Measurements from ENCODE around the gene VSTM4. TPM values are rescaled to one million over a fixed set of nuclear protein-coding genes. Genes with fewer than 3 reads are reported as not detected.

VSTM4 gene
- total and polyA plus RNA-seq, 2 of the 4 experiments (the other 2 are of a cell fraction) = 2.4 to 2.9 TPM

- BruUV-seq (replicated peaks) = no TSS peak
- Histone ChIP-seq H3K4me2 (ENCODE audit: low read depth, low read length) (no peak overlapping the region), H4K8ac (ENCODE audit: low read depth in 2 of 2, low read length in 2 of 2) (no peak overlapping the region), H2AK9ac (replicated peaks; ENCODE audit: low read depth, low read length, poor library complexity) (no peak overlapping the region), H2AK5ac (ENCODE audit: low read depth, low read length) (no peak overlapping the region), H3K79me1 (ENCODE audit: low read depth in 1 of 2, low read length in 2 of 2) (no peaks in the 10 kb centered on the region), H3K4me3 (ENCODE audit: insufficient read depth, low read depth, low read length) (no peak overlapping the region), H3K4me1 (ENCODE audit: control insufficient read depth, insufficient read depth, low read length) (peaks cover 6% of the 10 kb centered on the region; the same call in 1 of the 2 replicates), H3K36me3 (ENCODE audit: control insufficient read depth, insufficient read depth, low read length) (peaks cover 7% of the 10 kb centered on the region; the same call in 1 of the 2 replicates), H3K23ac (ENCODE audit: low read depth, low read length) (no peak overlapping the region), H2BK120ac (ENCODE audit: low read depth, low read length) (no peak overlapping the region), H2BK5ac (ENCODE audit: low read depth, low read length, poor library complexity, severe bottlenecking) (no peak overlapping the region), H2BK15ac (ENCODE audit: low read depth, low read length) (no peak overlapping the region), H3K9ac (ENCODE audit: low read depth, low read length) (no peak overlapping the region), H3K27me3 (ENCODE audit: control insufficient read depth, insufficient read depth, low read length) (no peaks in the 10 kb centered on the region), H4K91ac (ENCODE audit: insufficient read depth, low read depth, low read length) (no peak overlapping the region), H3K9me3 (ENCODE audit: control insufficient read depth, insufficient read depth, low read length) (no peaks in the 10 kb centered on the region; the same call in 1 of the 2 replicates), H4K20me1 (ENCODE audit: insufficient read depth, low read length) (no peaks in the 10 kb centered on the region; the same call in 1 of the 2 replicates), H3K27ac (ENCODE audit: insufficient read depth, low read length) (no peak overlapping the region), H3K18ac (ENCODE audit: low read depth, low read length) (no peak overlapping the region), H3K56ac (ENCODE audit: extremely low read depth, insufficient read depth, low read length) (no peak overlapping the region), H4K5ac (ENCODE audit: low read depth, low read length) (no peak overlapping the region), H2AFZ (replicated peaks; ENCODE audit: low read length, poor library complexity) (no peak overlapping the region), H2BK20ac (ENCODE audit: low read depth, low read length) (no peak overlapping the region), H3K4ac (ENCODE audit: low read depth, low read length) (no peak overlapping the region; the same call in 1 of the 2 replicates), H3K14ac (replicated peaks; ENCODE audit: low read depth, low read length) (no peak overlapping the region), H3K9me1 (ENCODE audit: insufficient read depth, low read length) (peaks cover 7% of the 10 kb centered on the region; the same call in 1 of the 2 replicates)
- dilution Hi-C loops (cut with HindIII; ENCODE audit: low sequenced_read_pairs, unreplicated experiment) = no loop called here
- intact Hi-C loops (cut with micrococcal nuclease) = no loop called here
- CTCF ChIA-PET = no interaction called here
- in situ Hi-C loops (cut with MboI; ENCODE audit: low sequenced_read_pairs) = no loop called here
- ATAC-seq (ENCODE audit: low read depth) (no peak), DNase-seq (no peak)
- no peak for TF ChIP-seq ELK1 (IDR thresholded peaks at IDR 0.05; ENCODE audit: borderline replicate concordance, low read depth, low read length)
- TF ChIP-seq FOS (IDR thresholded peaks at IDR 0.05; ENCODE audit: low read depth, low read length) = no peak
- WGBS, 2 experiments (ENCODE audit: extremely low coverage in 2 of 2, insufficient read length in 1 of 2) = no CpG with 5 or more reads among the region's 7 CpGs
- POLR2A ChIA-PET (ENCODE audit: unreplicated experiment) = no interaction called here
These were observed 58.0 kb downstream of the VSTM4 start for GRCh38 chr10:49057231-49057880.
